DLD1 (cell line): Measurements from ENCODE around the gene NPFFR2.
"Not testable (repeated sequence)": the region's sequence is repeated elsewhere in the genome, so short reads cannot be mapped to it uniquely, and the experiment has no call there.

Experiments used
- in situ Hi-C: cut with HindIII; loops from 2 replicates; pipeline ENCODE4 v1.10.0; 2017; ENCODE audit warnings: low sequenced_read_pairs

Gene NPFFR2

DNA sequence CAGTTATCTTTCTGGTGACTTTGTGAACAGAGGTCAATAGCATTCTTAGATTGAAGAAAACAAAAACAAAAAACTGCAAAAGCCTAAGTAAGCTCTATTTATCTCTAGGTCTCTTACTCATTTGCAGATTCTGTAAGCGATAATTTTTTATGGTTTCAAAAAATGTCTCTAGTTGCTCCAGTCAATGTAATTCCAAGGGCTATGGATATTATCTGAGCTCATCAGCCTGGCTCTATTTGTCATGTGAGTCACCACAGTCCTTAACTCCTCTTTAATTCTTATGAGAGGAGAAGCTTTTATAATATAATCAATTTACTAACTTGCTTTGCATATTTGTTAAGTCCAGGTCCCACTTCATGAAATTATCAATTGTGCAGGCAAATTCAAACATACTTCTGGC, 79.1 kb downstream of the NPFFR2 start:
- in situ Hi-C loops, result no loop called here

DNA sequence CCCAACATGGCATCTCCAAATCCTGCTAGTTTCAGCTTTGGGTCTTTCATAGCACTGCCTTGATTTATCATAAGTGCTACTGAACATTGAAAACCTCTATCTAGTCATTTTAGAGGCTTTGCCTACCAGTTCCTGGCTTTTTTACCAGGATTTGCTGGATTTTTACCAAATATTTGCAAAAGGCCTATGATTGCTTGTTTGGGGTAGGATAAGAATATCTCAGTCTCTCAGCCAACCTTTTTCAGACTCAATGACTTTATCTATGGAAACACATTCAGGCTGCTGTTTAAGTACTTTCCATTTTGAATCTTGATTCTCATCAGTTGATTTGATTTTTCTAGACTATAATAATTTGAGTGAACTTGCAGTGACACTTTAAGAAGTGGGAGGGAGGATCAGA, 80.1 kb downstream of the NPFFR2 start:
- in situ Hi-C loops, result no loop called here

- in situ Hi-C loops, result no loop called here
Observed at GRCh38 chr4:72112514-72113156, 80.8 kb downstream of the NPFFR2 start.

DNA sequence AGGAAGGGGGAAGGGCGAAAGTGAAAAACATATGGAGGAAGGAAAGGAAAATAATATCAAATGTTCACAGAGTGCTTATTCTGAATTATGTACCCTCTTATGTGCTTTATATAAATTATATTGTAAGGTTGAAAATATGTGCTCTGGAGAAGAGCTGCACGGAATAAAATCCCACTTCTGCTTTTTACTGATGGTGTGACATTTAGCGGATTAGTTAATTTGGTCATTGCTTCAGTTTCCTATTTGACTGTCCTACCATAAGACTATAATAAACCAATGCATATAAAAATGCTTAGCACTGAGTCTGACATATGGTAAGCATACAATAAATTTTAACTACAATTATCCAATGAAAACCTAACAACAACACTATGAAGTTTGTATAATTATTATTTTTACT, 86.2 kb downstream of the NPFFR2 start:
- in situ Hi-C loops, result no loop called here

GRCh38 chr4:72119946-72120345, 88.1 kb downstream of the NPFFR2 start:
- in situ Hi-C loops, result no loop called here

DNA sequence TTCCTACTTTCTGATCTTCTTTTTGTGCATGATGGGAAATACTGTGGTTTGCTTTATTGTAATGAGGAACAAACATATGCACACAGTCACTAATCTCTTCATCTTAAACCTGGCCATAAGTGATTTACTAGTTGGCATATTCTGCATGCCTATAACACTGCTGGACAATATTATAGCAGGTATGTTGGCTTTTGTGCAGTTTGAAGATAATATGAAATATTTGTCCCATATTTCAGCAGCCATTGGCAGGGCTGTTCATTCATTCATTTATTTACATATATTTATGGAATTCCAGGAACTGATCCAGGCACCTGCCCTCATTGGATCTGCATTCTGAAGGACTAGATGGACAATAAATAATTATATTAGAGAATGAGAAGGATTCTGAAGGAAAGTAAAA, 96.9 kb downstream of the NPFFR2 start:
- in situ Hi-C loops, result no loop called here

DNA sequence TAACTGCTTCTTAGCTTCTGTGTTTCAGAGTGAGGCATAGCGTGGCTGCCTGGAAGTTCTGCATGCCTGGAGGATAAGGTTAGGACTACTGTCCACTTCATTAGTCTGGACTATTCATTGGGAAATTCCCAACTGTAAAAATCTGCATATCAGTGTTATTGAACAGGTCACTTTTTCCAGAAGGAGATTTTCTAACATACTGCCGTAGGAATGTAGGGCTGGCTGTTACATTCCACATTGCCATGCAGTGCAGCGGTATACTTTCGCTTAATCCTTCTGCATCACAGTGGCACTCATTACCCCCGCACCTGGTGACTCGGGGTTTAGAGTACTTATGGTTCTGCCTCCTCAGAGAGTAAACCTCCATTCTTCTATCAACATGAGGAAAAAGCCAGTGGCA, 104.6 kb downstream of the NPFFR2 start:
- in situ Hi-C loops, result no loop called here

- in situ Hi-C loops, result not testable (repeated sequence)
Observed at GRCh38 chr4:72139997-72140396, 108.2 kb downstream of the NPFFR2 start.

GRCh38 chr4:72144241-72144640, 112.4 kb downstream of the NPFFR2 start:
- in situ Hi-C loops, result no loop called here

DNA sequence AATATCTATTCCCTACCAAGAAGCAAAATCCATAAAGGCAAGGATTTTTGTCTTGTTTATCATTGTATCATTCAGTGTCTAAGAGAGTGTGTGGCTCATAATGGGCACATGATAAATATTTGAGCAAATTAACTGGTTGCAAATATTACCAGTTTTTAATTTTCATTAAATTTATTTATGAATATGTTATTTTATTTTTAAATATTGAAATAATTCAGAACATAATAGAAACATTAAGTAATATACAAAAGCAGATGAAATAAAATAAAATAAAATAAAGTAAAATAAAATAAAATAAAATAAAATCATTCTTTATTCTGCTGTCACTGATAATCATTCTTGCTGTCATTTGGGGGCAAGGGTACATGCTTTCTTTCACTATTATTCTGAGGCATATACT, 120.9 kb downstream of the NPFFR2 start:
- in situ Hi-C loops, result no loop called here

GRCh38 chr4:72153634-72154033, 121.8 kb downstream of the NPFFR2 start:
- in situ Hi-C loops, result not testable (repeated sequence)

- in situ Hi-C loops, result not testable (repeated sequence)
Observed at GRCh38 chr4:72169285-72169684, 137.5 kb downstream of the NPFFR2 start.

DNA sequence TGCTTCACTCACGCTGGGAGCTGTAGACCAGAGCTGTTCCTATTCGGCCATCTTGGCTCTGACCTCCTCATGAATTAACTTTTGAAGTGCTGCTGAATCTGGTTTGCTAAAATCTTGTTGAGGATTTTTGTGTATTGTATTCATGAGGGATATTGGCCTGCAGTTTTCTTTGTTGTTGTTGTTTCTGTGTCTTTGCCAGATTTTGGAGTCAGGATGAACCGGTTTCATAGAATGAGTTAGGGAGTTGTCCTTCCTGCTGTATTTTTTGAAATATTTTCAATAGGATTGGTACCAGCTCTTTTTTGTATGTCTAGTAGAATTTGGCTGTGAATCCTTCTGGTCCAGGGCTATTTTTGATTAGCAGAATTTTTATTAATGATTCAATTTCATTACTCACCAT, 138.1 kb downstream of the NPFFR2 start:
- in situ Hi-C loops, result no loop called here

DNA sequence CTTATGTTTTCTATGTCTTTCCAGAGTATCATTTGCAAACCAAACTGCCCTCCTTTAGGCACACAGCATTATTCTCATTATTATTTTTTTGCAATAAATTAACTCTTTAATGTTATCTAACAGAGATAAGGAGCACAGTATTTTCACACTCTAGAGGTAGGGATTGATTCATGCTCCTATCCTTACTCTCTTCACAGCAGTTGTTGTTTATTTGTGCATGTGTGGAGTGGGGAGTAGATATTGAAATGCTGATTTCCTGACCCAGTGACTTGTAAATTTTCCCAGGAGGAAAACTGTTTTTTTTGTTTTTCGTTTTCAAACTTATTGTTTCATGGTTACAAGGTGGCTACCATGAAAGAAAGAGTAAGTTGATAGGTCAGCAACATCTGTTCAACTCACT, 140.0 kb downstream of the NPFFR2 start:
- in situ Hi-C loops, result no loop called here

GRCh38 chr4:72179342-72179741, 147.5 kb downstream of the NPFFR2 start:
- in situ Hi-C loops, result no loop called here

- in situ Hi-C loops, result no loop called here
Observed at GRCh38 chr4:72186714-72187113, 154.9 kb downstream of the NPFFR2 start.

DNA sequence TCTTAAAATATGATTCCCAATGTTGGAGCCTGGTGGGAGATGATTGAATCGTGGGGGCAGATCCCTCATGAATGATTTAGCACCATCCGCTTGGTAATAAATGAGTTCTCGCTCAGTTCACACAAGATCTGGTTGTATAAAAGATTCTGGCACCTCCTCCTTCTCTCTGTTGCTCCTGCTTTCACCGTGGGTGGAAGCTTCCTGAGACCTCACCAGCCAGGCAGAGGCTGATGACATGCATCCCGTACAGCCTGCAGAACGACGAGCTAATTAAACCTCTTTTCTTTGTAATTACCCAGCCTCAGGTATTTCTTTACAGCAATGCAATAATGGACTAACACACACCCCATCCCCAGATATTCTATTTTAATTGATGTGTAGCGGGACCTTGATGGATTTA, 162.2 kb downstream of the NPFFR2 start:
- in situ Hi-C loops, result no loop called here

DNA sequence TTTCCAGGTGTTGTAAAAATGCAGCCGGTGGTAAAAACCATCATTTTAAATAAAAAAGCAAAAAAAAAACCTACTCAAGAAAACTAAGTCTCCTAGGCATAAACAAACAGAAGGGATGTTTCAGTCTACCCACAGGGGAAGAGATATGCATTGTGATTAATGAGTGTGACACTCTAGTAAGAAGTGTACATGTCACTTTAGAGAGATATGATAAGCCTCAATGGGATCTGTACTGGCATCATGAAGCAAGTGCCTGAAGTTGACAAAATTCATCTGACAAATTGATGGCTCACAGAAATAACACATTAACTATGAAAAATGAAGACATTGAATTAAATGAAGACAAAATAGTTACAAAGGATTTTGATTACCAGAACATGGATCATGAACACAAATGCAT, 162.7 kb downstream of the NPFFR2 start:
- in situ Hi-C loops, result no loop called here
